MM.1S (cell line): ENCODE measurements around the gene SLC29A3.

Experiments used
- EZH2phosphoT487 ChIP-seq: fragments of 300-600 bp; sonication (generic); IDR thresholded peaks from 2 replicates; pipeline ENCODE4 v1.6.1; 2018; ENCODE audit warnings: antibody characterized with exemption, low read length
- TF ChIP-seq, protein P1 (sequence below): fragments of 300-600 bp; sonication (generic); IDR thresholded peaks from 2 replicates; pipeline ENCODE4 v1.5.1; 2016; ENCODE audit warnings: antibody characterized with exemption, low read length, mixed read lengths

DNA sequence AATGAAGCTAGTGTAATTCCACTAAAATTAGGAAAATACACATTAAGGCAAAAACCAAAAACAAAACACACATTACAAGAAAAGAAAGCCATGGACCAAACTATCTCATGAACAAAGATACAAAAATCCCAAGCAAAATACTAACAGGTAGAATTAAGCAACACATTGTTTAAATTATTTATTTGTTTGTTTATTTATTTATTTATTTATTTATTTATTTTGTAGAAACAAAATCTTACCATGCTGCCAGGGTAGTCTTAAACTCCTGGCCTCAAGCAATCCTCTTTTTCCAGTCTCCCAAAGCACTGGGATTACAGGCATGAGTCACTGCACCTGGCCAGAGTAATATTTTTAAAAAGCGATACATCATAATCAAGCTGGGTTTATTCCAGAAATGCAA, 6.8 kb upstream of the SLC29A3 start:
- no peak for TF ChIP-seq EZH2phosphoT487
- TF ChIP-seq, protein P1, sequence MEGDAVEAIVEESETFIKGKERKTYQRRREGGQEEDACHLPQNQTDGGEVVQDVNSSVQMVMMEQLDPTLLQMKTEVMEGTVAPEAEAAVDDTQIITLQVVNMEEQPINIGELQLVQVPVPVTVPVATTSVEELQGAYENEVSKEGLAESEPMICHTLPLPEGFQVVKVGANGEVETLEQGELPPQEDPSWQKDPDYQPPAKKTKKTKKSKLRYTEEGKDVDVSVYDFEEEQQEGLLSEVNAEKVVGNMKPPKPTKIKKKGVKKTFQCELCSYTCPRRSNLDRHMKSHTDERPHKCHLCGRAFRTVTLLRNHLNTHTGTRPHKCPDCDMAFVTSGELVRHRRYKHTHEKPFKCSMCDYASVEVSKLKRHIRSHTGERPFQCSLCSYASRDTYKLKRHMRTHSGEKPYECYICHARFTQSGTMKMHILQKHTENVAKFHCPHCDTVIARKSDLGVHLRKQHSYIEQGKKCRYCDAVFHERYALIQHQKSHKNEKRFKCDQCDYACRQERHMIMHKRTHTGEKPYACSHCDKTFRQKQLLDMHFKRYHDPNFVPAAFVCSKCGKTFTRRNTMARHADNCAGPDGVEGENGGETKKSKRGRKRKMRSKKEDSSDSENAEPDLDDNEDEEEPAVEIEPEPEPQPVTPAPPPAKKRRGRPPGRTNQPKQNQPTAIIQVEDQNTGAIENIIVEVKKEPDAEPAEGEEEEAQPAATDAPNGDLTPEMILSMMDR, result no peak
